PC-9 (cell line): Measurements from ENCODE around the gene CFL1.
"Not testable (repeated sequence)": the region's sequence is repeated elsewhere in the genome, so short reads cannot be mapped to it uniquely, and the experiment has no call there.

Experiments
- EZH2 ChIP-seq: fragments of 200-600 bp; sonication (generic); IDR thresholded peaks from 2 replicates; pipeline ENCODE4 v1.8.0; 2017; ENCODE audit warnings: antibody characterized with exemption, low read depth
- TF ChIP-seq, protein P1 (sequence below): fragments of 200-600 bp; sonication (generic); conservative IDR thresholded peaks from 2 replicates; pipeline ENCODE4 v1.6.1; 2017; ENCODE audit warnings: mixed run types, antibody characterized with exemption, mild to moderate bottlenecking, moderate library complexity

DNA sequence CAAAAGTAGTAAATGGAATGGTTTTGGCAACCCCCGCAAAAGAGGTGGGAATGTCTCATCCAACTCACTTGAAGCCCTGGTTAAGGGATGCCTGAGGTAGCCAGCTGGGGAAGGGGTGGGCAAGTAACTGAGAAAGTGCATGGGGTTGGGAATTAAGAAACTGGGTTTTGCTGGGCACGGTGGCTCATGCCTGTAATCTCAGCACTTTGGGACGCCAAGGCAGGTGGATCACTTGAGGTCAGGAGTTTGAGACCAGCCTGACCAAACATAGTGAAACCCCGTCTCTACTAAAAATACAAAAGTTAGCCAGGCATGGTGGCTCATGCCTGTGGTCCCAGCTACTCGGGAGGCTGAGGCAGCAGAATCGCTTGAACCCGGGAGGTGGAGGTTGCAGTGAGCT lies 9.3 kb downstream of the CFL1 start:
- TF ChIP-seq EZH2, result not testable (repeated sequence)
- TF ChIP-seq, protein P1, sequence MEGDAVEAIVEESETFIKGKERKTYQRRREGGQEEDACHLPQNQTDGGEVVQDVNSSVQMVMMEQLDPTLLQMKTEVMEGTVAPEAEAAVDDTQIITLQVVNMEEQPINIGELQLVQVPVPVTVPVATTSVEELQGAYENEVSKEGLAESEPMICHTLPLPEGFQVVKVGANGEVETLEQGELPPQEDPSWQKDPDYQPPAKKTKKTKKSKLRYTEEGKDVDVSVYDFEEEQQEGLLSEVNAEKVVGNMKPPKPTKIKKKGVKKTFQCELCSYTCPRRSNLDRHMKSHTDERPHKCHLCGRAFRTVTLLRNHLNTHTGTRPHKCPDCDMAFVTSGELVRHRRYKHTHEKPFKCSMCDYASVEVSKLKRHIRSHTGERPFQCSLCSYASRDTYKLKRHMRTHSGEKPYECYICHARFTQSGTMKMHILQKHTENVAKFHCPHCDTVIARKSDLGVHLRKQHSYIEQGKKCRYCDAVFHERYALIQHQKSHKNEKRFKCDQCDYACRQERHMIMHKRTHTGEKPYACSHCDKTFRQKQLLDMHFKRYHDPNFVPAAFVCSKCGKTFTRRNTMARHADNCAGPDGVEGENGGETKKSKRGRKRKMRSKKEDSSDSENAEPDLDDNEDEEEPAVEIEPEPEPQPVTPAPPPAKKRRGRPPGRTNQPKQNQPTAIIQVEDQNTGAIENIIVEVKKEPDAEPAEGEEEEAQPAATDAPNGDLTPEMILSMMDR, result not testable (repeated sequence)
